ENCODE measurements around the gene NBEAL2.
A peak's percentile ranks its signal among the peaks of the same experiment; 100 is the strongest.

Gene NBEAL2

DNA sequence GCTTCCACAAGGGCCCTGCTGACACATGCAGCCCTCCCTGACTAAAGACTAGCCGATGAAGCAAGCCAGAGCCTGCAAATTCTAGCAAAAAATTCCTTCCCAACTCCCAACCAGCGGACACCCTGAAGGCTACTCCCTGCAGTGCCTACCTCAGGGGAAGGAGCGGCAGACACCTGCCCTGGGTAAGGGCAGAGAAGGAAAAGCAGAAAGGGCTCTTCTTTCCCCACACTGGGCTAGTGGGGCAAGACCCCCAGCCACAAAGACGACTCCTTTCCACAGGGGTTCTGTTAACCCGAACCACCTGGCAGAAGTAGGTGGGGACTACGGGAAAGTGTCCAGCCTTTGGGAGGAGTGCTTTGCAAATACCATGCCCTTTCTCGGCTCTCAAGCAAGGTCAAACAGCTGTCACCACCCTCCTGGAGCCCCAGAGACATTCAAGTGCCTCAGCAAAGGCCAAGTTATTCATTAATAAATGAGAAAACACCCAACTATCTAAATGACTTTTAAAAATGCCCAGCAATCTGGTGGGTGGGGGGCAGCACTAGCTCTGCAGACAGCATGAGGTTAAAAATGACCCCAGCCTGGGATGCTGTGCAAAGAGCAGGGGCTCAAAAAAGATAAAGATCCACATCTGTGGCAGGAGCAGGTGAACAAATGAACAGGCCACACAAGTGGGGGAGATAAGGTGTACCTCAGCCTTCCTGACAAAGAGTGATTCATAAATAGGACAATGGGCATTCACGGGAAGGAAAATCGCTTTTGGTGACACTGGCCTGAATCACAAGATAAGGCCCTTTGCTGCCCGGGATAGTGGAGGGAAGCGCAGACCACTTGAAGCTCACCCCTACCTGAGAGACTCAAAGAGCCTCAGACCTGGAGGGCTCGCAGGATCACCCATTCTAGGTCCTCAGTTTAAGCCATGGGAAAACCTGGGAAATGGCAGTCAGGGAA lies 36.0 kb upstream of the NBEAL2 start:
- DNase-seq: no peak

GRCh38 chr3:46944191-46944590 lies 35.3 kb upstream of the NBEAL2 start:
- no peak for DNase-seq

DNA sequence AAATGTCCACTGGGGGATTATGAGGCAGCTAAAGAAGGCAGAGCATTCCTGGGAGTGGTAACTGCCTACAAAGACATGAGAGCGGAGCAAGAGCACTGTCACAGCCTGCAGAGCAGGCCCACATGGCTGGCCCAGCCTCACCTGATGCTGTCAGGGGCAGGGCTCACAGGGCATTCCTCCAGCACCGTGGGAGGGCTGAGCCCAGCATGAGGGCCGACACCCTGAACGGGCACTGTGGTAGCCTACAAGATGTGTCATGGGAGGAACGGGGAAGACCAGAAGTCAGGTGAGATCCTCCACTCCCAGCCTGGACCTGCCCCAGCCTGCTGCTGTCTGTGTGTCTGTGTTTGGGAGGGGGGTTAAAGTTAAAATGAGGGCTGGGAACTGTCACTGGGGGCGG lies 33.0 kb upstream of the NBEAL2 start:
- no peak for DNase-seq

DNA sequence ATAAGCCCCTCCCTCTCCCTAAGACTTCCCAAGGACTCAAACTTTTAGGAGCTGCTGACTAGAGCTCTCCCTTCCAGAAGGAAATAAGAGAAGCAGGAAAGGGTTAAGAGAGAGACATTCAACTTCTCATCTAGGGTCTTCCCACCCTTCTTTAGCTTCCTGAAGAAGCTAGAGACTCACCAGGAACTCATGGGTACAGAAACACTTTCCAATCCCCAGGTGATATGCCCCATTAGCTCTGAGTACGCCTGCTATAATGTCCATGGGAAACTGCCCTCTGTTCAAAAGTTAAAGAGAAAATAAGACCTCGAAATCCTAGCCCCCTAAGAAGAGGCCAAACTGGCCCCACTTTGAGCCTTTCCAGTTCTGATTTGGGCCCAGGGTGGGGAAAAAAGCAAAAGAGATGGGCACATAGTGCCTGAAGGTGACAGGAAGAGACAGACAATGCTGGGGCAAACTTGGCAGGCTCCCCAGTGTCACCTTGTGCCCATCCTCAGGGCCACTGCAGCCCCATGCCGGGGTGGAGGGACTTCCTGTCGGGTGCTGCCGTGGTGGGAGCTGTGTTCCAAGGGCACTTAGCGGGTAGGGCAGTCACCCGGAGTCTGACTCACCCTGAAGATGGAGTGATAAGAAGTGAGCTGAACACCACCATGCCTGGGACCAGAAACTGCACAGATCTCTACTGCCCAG lies 32.5 kb upstream of the NBEAL2 start:
- DNase-seq: peak; percentile 72

DNA sequence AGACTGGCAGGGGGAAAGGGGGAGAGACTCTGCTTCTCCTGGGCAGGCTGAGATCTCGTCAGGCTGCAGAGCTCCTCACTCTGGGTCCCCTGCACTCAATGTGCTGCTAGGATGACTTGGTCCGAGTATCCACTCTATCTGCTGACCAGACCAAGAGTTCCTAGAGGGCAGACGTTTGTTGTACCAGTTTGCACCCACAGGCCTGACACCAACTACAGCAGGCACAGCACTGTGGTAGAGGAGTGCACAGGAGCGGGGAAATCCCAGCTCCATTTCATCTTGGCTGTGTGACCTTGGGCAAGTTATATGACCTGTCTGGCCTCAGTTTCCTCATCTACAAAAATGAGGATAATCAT lies 31.9 kb upstream of the NBEAL2 start:
- DNase-seq: no peak

DNA sequence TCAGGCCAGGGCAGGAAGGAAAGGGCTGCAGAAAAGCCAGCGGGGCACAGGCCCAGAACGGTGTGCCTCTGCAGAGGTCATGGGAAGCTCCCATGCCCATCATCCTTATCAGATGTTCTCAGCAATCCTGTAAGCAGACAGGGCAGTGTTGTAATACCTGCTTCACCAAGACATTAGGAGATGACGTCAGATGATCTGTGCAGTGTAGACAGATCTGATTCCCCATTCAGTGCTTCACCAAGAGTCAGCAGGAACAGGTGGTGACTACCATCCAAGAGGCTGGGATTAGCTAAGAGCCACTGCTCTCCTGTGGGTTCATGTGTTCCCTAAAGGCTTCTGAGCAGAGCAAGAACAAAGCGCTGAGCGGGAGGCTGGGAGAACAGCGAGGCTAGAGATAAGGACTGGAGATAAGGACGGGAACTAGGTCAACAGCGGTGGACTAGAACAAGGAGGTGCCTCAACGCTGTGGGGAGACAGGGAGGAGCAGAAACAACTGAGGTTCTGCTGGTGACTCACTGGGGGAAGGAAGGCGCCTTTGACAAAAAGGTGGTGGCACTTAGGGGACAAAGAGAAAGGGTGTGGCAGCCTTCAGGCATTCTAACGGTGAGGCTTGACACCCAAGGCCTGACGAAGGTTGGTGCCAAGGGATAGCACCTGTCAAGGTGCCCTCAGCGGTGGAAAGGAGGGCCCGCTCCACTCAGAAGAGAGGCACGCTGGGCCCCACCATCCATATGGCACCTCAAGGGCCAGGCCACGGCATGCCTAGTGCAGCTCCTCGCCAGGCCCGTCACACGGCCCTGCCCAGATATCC lies 31.3 kb upstream of the NBEAL2 start:
- DNase-seq: peak; percentile 72

GRCh38 chr3:46948830-46949671 lies 30.4 kb upstream of the NBEAL2 start:
- DNase-seq: no peak

- no peak for DNase-seq
Observed at GRCh38 chr3:46950177-46950576, 29.3 kb upstream of the NBEAL2 start.

- no peak for DNase-seq
Observed at GRCh38 chr3:46950650-46951241, 28.7 kb upstream of the NBEAL2 start.

- no peak for DNase-seq
Observed at GRCh38 chr3:46952813-46953212, 26.7 kb upstream of the NBEAL2 start.

GRCh38 chr3:46953234-46954010 lies 26.0 kb upstream of the NBEAL2 start:
- no peak for DNase-seq

DNA sequence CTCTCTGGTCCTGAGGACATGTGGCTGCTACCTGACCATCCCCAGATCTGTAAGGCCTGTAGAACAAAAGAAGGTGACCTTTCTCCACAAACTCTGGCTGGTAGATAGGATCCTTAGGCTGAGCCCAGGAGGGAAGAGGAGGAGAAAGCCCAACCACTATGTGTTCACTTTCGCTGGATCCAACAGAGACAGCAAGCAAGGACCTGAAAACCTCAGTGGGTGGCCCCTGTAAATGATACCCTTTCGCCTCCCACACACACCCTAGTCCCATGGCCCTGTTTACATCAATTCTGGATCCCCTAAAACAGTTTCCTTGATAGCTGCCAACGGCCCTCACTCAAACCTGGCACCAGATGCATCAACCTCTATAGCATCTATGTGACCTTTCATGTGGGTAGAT lies 25.3 kb upstream of the NBEAL2 start:
- no peak for DNase-seq

GRCh38 chr3:46955157-46955556 lies 24.3 kb upstream of the NBEAL2 start:
- no peak for DNase-seq

GRCh38 chr3:46955801-46956259 lies 23.6 kb upstream of the NBEAL2 start:
- no peak for DNase-seq

GRCh38 chr3:46957092-46957820 lies 22.2 kb upstream of the NBEAL2 start:
- no peak for DNase-seq

- no peak for DNase-seq
Observed at GRCh38 chr3:46958467-46959160, 20.9 kb upstream of the NBEAL2 start.

GRCh38 chr3:46959161-46959511 lies 20.3 kb upstream of the NBEAL2 start:
- DNase-seq: peak; percentile 43

- no peak for DNase-seq
Observed at GRCh38 chr3:46960081-46960701, 19.3 kb upstream of the NBEAL2 start.

GRCh38 chr3:46960835-46961234 lies 18.6 kb upstream of the NBEAL2 start:
- DNase-seq: no peak
